ENCODE measurements around the gene STX12.

The STX12 gene

DNA sequence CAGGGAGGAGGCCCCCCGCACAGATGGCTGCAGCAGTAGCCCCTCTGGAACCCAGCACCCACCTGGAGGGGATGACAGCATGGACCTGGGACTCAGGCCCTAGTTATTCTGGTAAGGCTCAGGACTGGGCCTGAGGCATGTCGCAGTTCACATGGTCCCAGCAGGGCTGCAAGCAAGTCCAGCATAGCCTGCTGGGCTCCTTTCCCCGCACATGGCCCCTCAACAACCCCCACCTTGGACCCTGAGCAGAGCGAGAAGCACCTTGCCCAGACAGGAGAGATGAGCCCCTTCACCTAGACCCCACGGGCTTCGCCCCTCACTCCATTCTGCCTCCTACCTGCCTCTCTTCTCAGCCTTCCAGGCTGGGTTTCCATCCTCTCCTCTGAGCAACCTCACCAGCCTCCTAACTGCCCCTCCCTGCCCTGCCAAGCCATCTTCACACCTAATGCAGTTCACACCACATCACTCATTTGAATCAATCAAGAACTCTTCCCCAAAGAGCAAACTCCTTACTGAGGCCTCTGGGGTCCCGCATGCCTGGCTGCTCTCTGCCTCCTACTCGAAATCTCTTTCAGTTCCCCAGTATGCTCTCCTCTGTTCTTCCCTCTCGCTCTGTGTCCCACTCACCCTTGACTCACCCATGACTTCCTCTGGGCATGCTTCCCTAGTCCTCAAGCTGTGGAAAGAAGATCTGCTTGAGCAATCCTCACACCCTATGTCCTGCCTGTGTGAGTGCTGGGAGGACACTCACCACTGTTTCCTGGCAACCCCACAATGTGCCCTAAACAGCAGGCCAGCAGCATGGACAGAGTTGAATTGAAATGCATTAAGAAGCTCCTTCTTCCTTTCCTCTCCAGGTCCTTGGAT, 89.9 kb downstream of the STX12 start (continued):
- TF ChIP-seq, protein P1, sequence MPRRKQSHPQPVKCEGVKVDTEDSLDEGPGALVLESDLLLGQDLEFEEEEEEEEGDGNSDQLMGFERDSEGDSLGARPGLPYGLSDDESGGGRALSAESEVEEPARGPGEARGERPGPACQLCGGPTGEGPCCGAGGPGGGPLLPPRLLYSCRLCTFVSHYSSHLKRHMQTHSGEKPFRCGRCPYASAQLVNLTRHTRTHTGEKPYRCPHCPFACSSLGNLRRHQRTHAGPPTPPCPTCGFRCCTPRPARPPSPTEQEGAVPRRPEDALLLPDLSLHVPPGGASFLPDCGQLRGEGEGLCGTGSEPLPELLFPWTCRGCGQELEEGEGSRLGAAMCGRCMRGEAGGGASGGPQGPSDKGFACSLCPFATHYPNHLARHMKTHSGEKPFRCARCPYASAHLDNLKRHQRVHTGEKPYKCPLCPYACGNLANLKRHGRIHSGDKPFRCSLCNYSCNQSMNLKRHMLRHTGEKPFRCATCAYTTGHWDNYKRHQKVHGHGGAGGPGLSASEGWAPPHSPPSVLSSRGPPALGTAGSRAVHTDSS (tag by site-specific recombination; IDR thresholded peaks at IDR 0.05): no peak
- peak; percentile 25 for TF ChIP-seq ZFHX2 (tag by site-specific recombination; conservative IDR thresholded peaks at IDR 0.05)
- 0 out of 2 replicates have a peak, but pooled peaks have one; percentile 12 for TF ChIP-seq EGR2 (tag by site-specific recombination; IDR thresholded peaks at IDR 0.05; ENCODE audit: low read depth)

DNA sequence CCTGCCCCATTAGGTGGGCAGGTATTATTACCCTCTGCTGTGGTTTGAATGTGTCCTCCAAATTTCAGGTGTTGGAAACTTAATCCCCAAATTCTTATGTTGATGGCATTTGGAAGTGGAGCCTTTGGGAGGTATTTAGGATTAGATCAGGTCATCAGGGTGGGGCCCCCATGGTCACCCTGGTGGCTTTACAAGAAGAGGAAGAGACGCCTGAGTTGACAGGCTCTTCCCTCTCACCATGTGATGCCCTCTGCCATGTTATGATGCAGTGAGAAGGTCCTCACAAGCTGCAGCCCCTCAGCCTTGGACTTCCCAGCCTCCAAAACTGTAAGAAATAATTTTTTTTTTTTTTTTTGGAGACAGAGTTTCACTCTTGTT, 90.5 kb downstream of the STX12 start:
- POLR2A ChIA-PET: interaction anchor here (0.7 kb wide), 1 partner anchor 74 kb away, joined by 3 read pairs; no protein-coding TSS in a partner anchor
- H3K36me3 ChIP-seq (ENCODE audit: control insufficient read depth in 2 of 2, insufficient read depth in 1 of 2, low read length in 2 of 2): no peaks in the 10 kb centered on the region
- no peak for TF ChIP-seq ZNF510 (tag by site-specific recombination; IDR thresholded peaks at IDR 0.05; ENCODE audit: insufficient replicate concordance)
- TF ChIP-seq ZNF416 (tag by site-specific recombination; IDR thresholded peaks at IDR 0.05): no peak
- TF ChIP-seq ZSCAN30 (tag by site-specific recombination; IDR thresholded peaks at IDR 0.05): no peak
- no peak for TF ChIP-seq REPIN1 (tag by site-specific recombination; IDR thresholded peaks at IDR 0.05; ENCODE audit: low read depth)
- no peak for TF ChIP-seq ZNF24 (tag by site-specific recombination; IDR thresholded peaks at IDR 0.05)
- TF ChIP-seq, protein P2, sequence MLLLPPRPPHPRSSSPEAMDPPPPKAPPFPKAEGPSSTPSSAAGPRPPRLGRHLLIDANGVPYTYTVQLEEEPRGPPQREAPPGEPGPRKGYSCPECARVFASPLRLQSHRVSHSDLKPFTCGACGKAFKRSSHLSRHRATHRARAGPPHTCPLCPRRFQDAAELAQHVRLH (tag by site-specific recombination; IDR thresholded peaks at IDR 0.05): no peak
- no peak for TF ChIP-seq ZNF394 (tag by site-specific recombination; IDR thresholded peaks at IDR 0.05; ENCODE audit: borderline replicate concordance)
- TF ChIP-seq ZNF600 (tag by site-specific recombination; IDR thresholded peaks at IDR 0.05): no peak
- TF ChIP-seq, protein P3, sequence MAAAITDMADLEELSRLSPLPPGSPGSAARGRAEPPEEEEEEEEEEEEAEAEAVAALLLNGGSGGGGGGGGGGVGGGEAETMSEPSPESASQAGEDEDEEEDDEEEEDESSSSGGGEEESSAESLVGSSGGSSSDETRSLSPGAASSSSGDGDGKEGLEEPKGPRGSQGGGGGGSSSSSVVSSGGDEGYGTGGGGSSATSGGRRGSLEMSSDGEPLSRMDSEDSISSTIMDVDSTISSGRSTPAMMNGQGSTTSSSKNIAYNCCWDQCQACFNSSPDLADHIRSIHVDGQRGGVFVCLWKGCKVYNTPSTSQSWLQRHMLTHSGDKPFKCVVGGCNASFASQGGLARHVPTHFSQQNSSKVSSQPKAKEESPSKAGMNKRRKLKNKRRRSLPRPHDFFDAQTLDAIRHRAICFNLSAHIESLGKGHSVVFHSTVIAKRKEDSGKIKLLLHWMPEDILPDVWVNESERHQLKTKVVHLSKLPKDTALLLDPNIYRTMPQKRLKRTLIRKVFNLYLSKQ (tag by site-specific recombination; IDR thresholded peaks at IDR 0.05; ENCODE audit: borderline replicate concordance): no peak
- TF ChIP-seq, protein P4, sequence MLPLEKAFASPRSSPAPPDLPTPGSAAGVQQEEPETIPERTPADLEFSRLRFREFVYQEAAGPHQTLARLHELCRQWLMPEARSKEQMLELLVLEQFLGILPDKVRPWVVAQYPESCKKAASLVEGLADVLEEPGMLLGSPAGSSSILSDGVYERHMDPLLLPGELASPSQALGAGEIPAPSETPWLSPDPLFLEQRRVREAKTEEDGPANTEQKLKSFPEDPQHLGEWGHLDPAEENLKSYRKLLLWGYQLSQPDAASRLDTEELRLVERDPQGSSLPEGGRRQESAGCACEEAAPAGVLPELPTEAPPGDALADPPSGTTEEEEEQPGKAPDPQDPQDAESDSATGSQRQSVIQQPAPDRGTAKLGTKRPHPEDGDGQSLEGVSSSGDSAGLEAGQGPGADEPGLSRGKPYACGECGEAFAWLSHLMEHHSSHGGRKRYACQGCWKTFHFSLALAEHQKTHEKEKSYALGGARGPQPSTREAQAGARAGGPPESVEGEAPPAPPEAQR (tag by site-specific recombination; IDR thresholded peaks at IDR 0.05): no peak
- TF ChIP-seq ZNF16 (tag by site-specific recombination; IDR thresholded peaks at IDR 0.05; ENCODE audit: low read depth): no peak
- TF ChIP-seq, protein P5, sequence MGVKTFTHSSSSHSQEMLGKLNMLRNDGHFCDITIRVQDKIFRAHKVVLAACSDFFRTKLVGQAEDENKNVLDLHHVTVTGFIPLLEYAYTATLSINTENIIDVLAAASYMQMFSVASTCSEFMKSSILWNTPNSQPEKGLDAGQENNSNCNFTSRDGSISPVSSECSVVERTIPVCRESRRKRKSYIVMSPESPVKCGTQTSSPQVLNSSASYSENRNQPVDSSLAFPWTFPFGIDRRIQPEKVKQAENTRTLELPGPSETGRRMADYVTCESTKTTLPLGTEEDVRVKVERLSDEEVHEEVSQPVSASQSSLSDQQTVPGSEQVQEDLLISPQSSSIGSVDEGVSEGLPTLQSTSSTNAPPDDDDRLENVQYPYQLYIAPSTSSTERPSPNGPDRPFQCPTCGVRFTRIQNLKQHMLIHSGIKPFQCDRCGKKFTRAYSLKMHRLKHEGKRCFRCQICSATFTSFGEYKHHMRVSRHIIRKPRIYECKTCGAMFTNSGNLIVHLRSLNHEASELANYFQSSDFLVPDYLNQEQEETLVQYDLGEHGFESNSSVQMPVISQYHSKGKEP (tag by site-specific recombination; IDR thresholded peaks at IDR 0.05): no peak
- TF ChIP-seq, protein P6, sequence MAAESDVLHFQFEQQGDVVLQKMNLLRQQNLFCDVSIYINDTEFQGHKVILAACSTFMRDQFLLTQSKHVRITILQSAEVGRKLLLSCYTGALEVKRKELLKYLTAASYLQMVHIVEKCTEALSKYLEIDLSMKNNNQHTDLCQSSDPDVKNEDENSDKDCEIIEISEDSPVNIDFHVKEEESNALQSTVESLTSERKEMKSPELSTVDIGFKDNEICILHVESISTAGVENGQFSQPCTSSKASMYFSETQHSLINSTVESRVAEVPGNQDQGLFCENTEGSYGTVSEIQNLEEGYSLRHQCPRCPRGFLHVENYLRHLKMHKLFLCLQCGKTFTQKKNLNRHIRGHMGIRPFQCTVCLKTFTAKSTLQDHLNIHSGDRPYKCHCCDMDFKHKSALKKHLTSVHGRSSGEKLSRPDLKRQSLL (tag by site-specific recombination; IDR thresholded peaks at IDR 0.05): no peak
- TF ChIP-seq, protein P7, sequence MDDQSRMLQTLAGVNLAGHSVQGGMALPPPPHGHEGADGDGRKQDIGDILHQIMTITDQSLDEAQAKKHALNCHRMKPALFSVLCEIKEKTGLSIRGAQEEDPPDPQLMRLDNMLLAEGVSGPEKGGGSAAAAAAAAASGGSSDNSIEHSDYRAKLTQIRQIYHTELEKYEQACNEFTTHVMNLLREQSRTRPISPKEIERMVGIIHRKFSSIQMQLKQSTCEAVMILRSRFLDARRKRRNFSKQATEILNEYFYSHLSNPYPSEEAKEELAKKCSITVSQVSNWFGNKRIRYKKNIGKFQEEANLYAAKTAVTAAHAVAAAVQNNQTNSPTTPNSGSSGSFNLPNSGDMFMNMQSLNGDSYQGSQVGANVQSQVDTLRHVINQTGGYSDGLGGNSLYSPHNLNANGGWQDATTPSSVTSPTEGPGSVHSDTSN (CRISPR knock-in tag; IDR thresholded peaks at IDR 0.05): no peak
- no peak for TF ChIP-seq ZBTB1 (tag by site-specific recombination; IDR thresholded peaks at IDR 0.05)
- no peak for TF ChIP-seq ZNF175 (tag by site-specific recombination; IDR thresholded peaks at IDR 0.05)
- H3K4me1 ChIP-seq (ENCODE audit: control insufficient read depth, insufficient read depth, low read length): no peaks in the 10 kb centered on the region
- CTCF ChIA-PET: interaction anchor here (0.6 to 1.4 kb wide), 2 partner anchors 117 to 141 kb away, joined by 3 read pairs; no protein-coding TSS in a partner anchor
- H3K27ac ChIP-seq (ENCODE audit: extremely low read depth, low read depth, low read length): no peak overlapping the region
- H3K9me3 ChIP-seq (ENCODE audit: control insufficient read depth, insufficient read depth, low read depth, low read length): no peaks in the 10 kb centered on the region
- H3K4me3 ChIP-seq (ENCODE audit: low read depth, low read length): no peak overlapping the region

Measured in HEK293 (cell line).